ENCODE measurements around the gene CEP68. TPM values are rescaled to one million over a fixed set of nuclear protein-coding genes. Genes with fewer than 3 reads are reported as not detected.

CEP68 gene
- polyA plus RNA-seq, 1 donor from 2014 or later: 34.7 TPM

- H3K27ac ChIP-seq (ENCODE audit: low read length): no peak overlapping the region
- H3K4me2 ChIP-seq (ENCODE audit: low read length): no peak overlapping the region
- H4K20me1 ChIP-seq (ENCODE audit: insufficient read depth): peaks cover 7% of the 10 kb centered on the region
- no peaks in the 10 kb centered on the region for H3K9me2 ChIP-seq (ENCODE audit: insufficient read depth, low read length)
- H3K79me2 ChIP-seq (replicated peaks; ENCODE audit: insufficient read depth, low read length): peaks cover 89% of the 10 kb centered on the region
- no peaks in the 10 kb centered on the region for H3K36me3 ChIP-seq (ENCODE audit: insufficient read depth, low read length)
- no peaks in the 10 kb centered on the region for H3K9me3 ChIP-seq (ENCODE audit: low read length)
- no peaks in the 10 kb centered on the region for H3F3A ChIP-seq (ENCODE audit: insufficient read depth, low read length, poor library complexity, severe bottlenecking)
- no peaks in the 10 kb centered on the region for H3K27me3 ChIP-seq (ENCODE audit: insufficient read depth, low read depth, low read length)
- H3K9ac ChIP-seq (ENCODE audit: low read length): no peak overlapping the region
- no peak overlapping the region for H3K4me3 ChIP-seq (ENCODE audit: low read length)
- H2AFZ ChIP-seq (ENCODE audit: low read depth, low read length): no peak overlapping the region
- TF ChIP-seq EP300 (conservative IDR thresholded peaks at IDR 0.05; ENCODE audit: poor library complexity, severe bottlenecking): no peak
- no peak for TF ChIP-seq SMC3 (conservative IDR thresholded peaks at IDR 0.05; ENCODE audit: poor library complexity)
- no peak for TF ChIP-seq POLR2AphosphoS5 (IDR thresholded peaks at IDR 0.05)
- TF ChIP-seq MXI1 (conservative IDR thresholded peaks at IDR 0.05; ENCODE audit: poor library complexity, severe bottlenecking): no peak
- no peak for TF ChIP-seq REST (IDR thresholded peaks at IDR 0.05; ENCODE audit: borderline replicate concordance)
- TF ChIP-seq CTCF (IDR thresholded peaks at IDR 0.05; ENCODE audit: poor library complexity, severe bottlenecking): no peak
- TF ChIP-seq TAF1 (IDR thresholded peaks at IDR 0.05; ENCODE audit: low read depth): no peak
- TF ChIP-seq EZH2 (IDR thresholded peaks at IDR 0.05; ENCODE audit: borderline replicate concordance, insufficient read depth, low read length, poor library complexity, severe bottlenecking): no peak
- TF ChIP-seq RAD21 (conservative IDR thresholded peaks at IDR 0.05): no peak
Measured at GRCh38 chr2:65112633-65113032, 56.4 kb downstream of the CEP68 start.

GRCh38 chr2:65113229-65113628 lies 57.0 kb downstream of the CEP68 start:
- H3K27me3 ChIP-seq (ENCODE audit: insufficient read depth, low read depth, low read length): no peaks in the 10 kb centered on the region
- H3K27ac ChIP-seq (ENCODE audit: low read length): no peak overlapping the region
- no peaks in the 10 kb centered on the region for H3K9me2 ChIP-seq (ENCODE audit: insufficient read depth, low read length)
- no peak overlapping the region for H3K4me2 ChIP-seq (ENCODE audit: low read length)
- H3K9ac ChIP-seq (ENCODE audit: low read length): no peak overlapping the region
- no peaks in the 10 kb centered on the region for H3F3A ChIP-seq (ENCODE audit: insufficient read depth, low read length, poor library complexity, severe bottlenecking)
- H4K20me1 ChIP-seq (ENCODE audit: insufficient read depth): peaks cover 13% of the 10 kb centered on the region
- H3K9me3 ChIP-seq (ENCODE audit: low read length): no peaks in the 10 kb centered on the region
- peaks cover 89% of the 10 kb centered on the region for H3K79me2 ChIP-seq (replicated peaks; ENCODE audit: insufficient read depth, low read length)
- no peak for TF ChIP-seq REST (IDR thresholded peaks at IDR 0.05; ENCODE audit: borderline replicate concordance)
- no peak for TF ChIP-seq RAD21 (conservative IDR thresholded peaks at IDR 0.05)
- TF ChIP-seq EZH2 (IDR thresholded peaks at IDR 0.05; ENCODE audit: borderline replicate concordance, insufficient read depth, low read length, poor library complexity, severe bottlenecking): no peak
- no peak for TF ChIP-seq MXI1 (conservative IDR thresholded peaks at IDR 0.05; ENCODE audit: poor library complexity, severe bottlenecking)
- TF ChIP-seq EP300 (conservative IDR thresholded peaks at IDR 0.05; ENCODE audit: poor library complexity, severe bottlenecking): no peak
- no peak for TF ChIP-seq POLR2AphosphoS5 (IDR thresholded peaks at IDR 0.05)
- no peak for TF ChIP-seq TAF1 (IDR thresholded peaks at IDR 0.05; ENCODE audit: low read depth)
- TF ChIP-seq SMC3 (conservative IDR thresholded peaks at IDR 0.05; ENCODE audit: poor library complexity): no peak
- no peak for TF ChIP-seq CTCF (IDR thresholded peaks at IDR 0.05; ENCODE audit: poor library complexity, severe bottlenecking)
- no peaks in the 10 kb centered on the region for H3K36me3 ChIP-seq (ENCODE audit: insufficient read depth, low read length)
- H3K4me3 ChIP-seq (ENCODE audit: low read length): no peak overlapping the region
- H2AFZ ChIP-seq (ENCODE audit: low read depth, low read length): no peak overlapping the region

Data from neural cell (in vitro differentiated cells).